Measurements from ENCODE around the gene GGT5.
"Not testable (repeated sequence)": the region's sequence is repeated elsewhere in the genome, so short reads cannot be mapped to it uniquely, and the experiment has no call there.

Gene GGT5

GRCh38 chr22:24263479-24263878 lies 18.6 kb upstream of the GGT5 start:
- not testable (repeated sequence) for DNase-seq (ENCODE audit: low read depth)

- DNase-seq (ENCODE audit: low read depth), result not testable (repeated sequence)
These were observed 17.4 kb upstream of the GGT5 start for GRCh38 chr22:24262185-24262749.

- DNase-seq (ENCODE audit: low read depth), result peak; percentile 31
These were observed 14.6 kb upstream of the GGT5 start for GRCh38 chr22:24259459-24259858.

GRCh38 chr22:24256736-24257135 lies 11.9 kb upstream of the GGT5 start:
- DNase-seq (ENCODE audit: low read depth), result not testable (repeated sequence)

GRCh38 chr22:24256136-24256535 lies 11.3 kb upstream of the GGT5 start:
- DNase-seq (ENCODE audit: low read depth), result not testable (repeated sequence)

GRCh38 chr22:24253126-24253525 lies 8.2 kb upstream of the GGT5 start:
- DNase-seq (ENCODE audit: low read depth), result not testable (repeated sequence)

- not testable (repeated sequence) for DNase-seq (ENCODE audit: low read depth)
These were observed 6.4 kb upstream of the GGT5 start for GRCh38 chr22:24251286-24251685.

GRCh38 chr22:24249413-24249812 lies 4.5 kb upstream of the GGT5 start:
- DNase-seq (ENCODE audit: low read depth), result not testable (repeated sequence)

GRCh38 chr22:24248611-24249010 lies 3.7 kb upstream of the GGT5 start:
- not testable (repeated sequence) for DNase-seq (ENCODE audit: low read depth)

GRCh38 chr22:24247564-24248344 lies 2.9 kb upstream of the GGT5 start:
- DNase-seq (ENCODE audit: low read depth), result peak; percentile 75

- DNase-seq (ENCODE audit: low read depth), result no peak
These were observed 2.2 kb upstream of the GGT5 start for GRCh38 chr22:24247011-24247507.

- DNase-seq (ENCODE audit: low read depth), result not testable (repeated sequence)
These were observed 991 bp upstream of the GGT5 start for GRCh38 chr22:24245584-24246561.

- DNase-seq (ENCODE audit: low read depth), result no peak
These were observed 616 bp downstream of the GGT5 start for GRCh38 chr22:24244144-24244787.

GRCh38 chr22:24243417-24243816 lies 1.5 kb downstream of the GGT5 start:
- not testable (repeated sequence) for DNase-seq (ENCODE audit: low read depth)

GRCh38 chr22:24240985-24241692 lies 3.7 kb downstream of the GGT5 start:
- DNase-seq (ENCODE audit: low read depth), result not testable (repeated sequence)

- no peak for DNase-seq (ENCODE audit: low read depth)
These were observed 4.5 kb downstream of the GGT5 start for GRCh38 chr22:24240381-24240780.

GRCh38 chr22:24238101-24238694 lies 6.7 kb downstream of the GGT5 start:
- DNase-seq (ENCODE audit: low read depth), result not testable (repeated sequence)

GRCh38 chr22:24236656-24237055 lies 8.2 kb downstream of the GGT5 start:
- no peak for DNase-seq (ENCODE audit: low read depth)

GRCh38 chr22:24235315-24235714 lies 9.6 kb downstream of the GGT5 start:
- no peak for DNase-seq (ENCODE audit: low read depth)

- no peak for DNase-seq (ENCODE audit: low read depth)
These were observed 11.1 kb downstream of the GGT5 start for GRCh38 chr22:24233816-24234215.

- DNase-seq (ENCODE audit: low read depth), result no peak
These were observed 11.6 kb downstream of the GGT5 start for GRCh38 chr22:24233235-24233634.

Data from non-pigmented ciliary epithelial cell (primary cell).